HepG2 (cell line): Measurements from ENCODE around the gene IL17F.

ENCODE experiments used
- BHLHE40 ChIP-seq: IDR thresholded peaks from 2 replicates; pipeline ENCODE4 v1.6.1; 2011; ENCODE audit warnings: low read length, improper control_type of control experiment
- BRCA1 ChIP-seq: sonication (generic); formaldehyde crosslinking; IDR thresholded peaks from 2 replicates; pipeline ENCODE4 v1.4.0; 2020; ENCODE audit warnings: missing genetic modification reagents
- CHD2 ChIP-seq: IDR thresholded peaks from 2 replicates; pipeline ENCODE4 v1.6.1; 2011; ENCODE audit warnings: low read depth, low read length, improper control_type of control experiment
- EZH2 ChIP-seq: conservative IDR thresholded peaks from 2 replicates; pipeline ENCODE4 v1.6.1; 2012; ENCODE audit warnings: mild to moderate bottlenecking, low read depth, low read length, moderate library complexity
- KAT2B ChIP-seq: fragments of 150-350 bp; IDR thresholded peaks from 2 replicates; pipeline ENCODE4 v1.6.1; 2014; ENCODE audit warnings: low read depth, low read length, borderline replicate concordance
- MXI1 ChIP-seq: IDR thresholded peaks from 3 replicates; pipeline ENCODE4 v1.6.1; 2012; ENCODE audit warnings: low read depth, low read length, inconsistent platforms, borderline replicate concordance
- PREB ChIP-seq: sonication (generic); formaldehyde crosslinking; IDR thresholded peaks from 2 replicates; pipeline ENCODE4 v1.4.0; 2020; ENCODE audit warnings: missing genetic modification reagents
- RAD21 ChIP-seq: fragments of 450-650 bp; formaldehyde crosslinking; IDR thresholded peaks from 2 replicates; pipeline ENCODE4 v1.5.0; 2020; ENCODE audit warnings: mild to moderate bottlenecking
- SIN3A ChIP-seq: IDR thresholded peaks from 2 replicates; pipeline ENCODE4 v1.6.1; 2011; ENCODE audit warnings: low read depth, mild to moderate bottlenecking, control low read depth, low read length, borderline replicate concordance
- SMARCE1 ChIP-seq: fragments of 450-650 bp; IDR thresholded peaks from 2 replicates; pipeline ENCODE4 v1.6.1; 2017; ENCODE audit warnings: borderline replicate concordance
- SMC3 ChIP-seq: IDR thresholded peaks from 2 replicates; pipeline ENCODE4 v1.6.1; 2011; ENCODE audit warnings: low read length, improper control_type of control experiment
- THAP9 ChIP-seq: sonication (generic); formaldehyde crosslinking; IDR thresholded peaks from 2 replicates; pipeline ENCODE4; 2020; ENCODE audit warnings: missing genetic modification reagents, mild to moderate bottlenecking, borderline replicate concordance
- TP53 ChIP-seq: sonication (generic); formaldehyde crosslinking; conservative IDR thresholded peaks from 2 replicates; pipeline ENCODE4 v1.4.0; 2020; ENCODE audit warnings: missing genetic modification reagents
- ZNF282 ChIP-seq: fragments of 450-650 bp; IDR thresholded peaks from 2 replicates; pipeline ENCODE4 v1.6.1; 2018; ENCODE audit not compliant: partially characterized antibody

GRCh38 chr6:52190409-52190808 lies 53.9 kb downstream of the IL17F start:
- no peak for TF ChIP-seq PREB (CRISPR knock-in tag)
- TF ChIP-seq MXI1: no peak
- no peak for TF ChIP-seq RAD21
- TF ChIP-seq SMC3: no peak
- no peak for TF ChIP-seq TP53 (CRISPR knock-in tag)
- no peak for TF ChIP-seq SIN3A
- TF ChIP-seq THAP9 (CRISPR knock-in tag): no peak
- TF ChIP-seq ZNF282: no peak
- no peak for TF ChIP-seq KAT2B
- no peak for TF ChIP-seq CHD2
- no peak for TF ChIP-seq SMARCE1
- no peak for TF ChIP-seq BRCA1
- TF ChIP-seq EZH2: no peak
- TF ChIP-seq BHLHE40: no peak
